ENCODE results near the gene UBB. TPM values are rescaled to one million over a fixed set of nuclear protein-coding genes. Genes with fewer than 3 reads are reported as not detected.

Gene UBB
- total and polyA plus RNA-seq, 9 of the 15 experiments (the other 6 are each of a cell fraction or from before 2014, with no cell fraction given), result 1,069 to 4,143 (median 1,696) TPM

- TF ChIP-seq ZNF740 (CRISPR knock-in tag; IDR thresholded peaks at IDR 0.05), result no peak
- no peak for TF ChIP-seq ZNF740 (tag; IDR thresholded peaks at IDR 0.05)
- no peak for TF ChIP-seq SMC3 (conservative IDR thresholded peaks at IDR 0.05; ENCODE audit: insufficient read depth, low read depth, low read length)
- TF ChIP-seq HLTF (IDR thresholded peaks at IDR 0.05), result no peak
- TF ChIP-seq HIVEP1 (CRISPR knock-in tag; IDR thresholded peaks at IDR 0.05), result no peak
Observed at GRCh38 chr17:16374146-16374938, 6.5 kb upstream of the UBB start (continued).

DNA sequence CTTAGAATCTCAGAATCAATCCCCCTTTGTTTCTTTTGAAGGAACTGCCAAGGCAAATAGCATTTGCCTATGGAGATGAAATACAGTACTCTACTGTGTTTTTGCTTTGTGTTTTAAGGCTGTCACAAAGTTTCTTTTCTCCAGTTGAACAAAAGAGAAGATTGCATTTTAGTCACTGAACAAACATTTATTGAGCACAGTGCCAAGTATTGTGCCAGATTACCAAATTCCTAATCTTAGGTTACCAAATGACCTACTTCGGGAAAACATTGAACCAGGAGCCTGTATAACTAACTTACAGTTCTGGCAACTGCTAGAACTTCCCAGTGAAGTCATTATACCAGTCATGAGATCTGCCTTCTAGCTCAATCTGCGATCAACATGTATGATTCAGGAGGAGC, 3.0 kb upstream of the UBB start:
- CTCF ChIA-PET (ENCODE audit: low intra/inter-chr PET ratio), result no interaction called here
- intact Hi-C loops (cut with micrococcal nuclease), result no loop called here
- Histone ChIP-seq H3K4me2 (ENCODE audit: insufficient read depth, low read length) (no peak overlapping the region), H3K27ac (ENCODE audit: extremely low read depth, low read depth, low read length) (no peak overlapping the region), H3K9me1 (ENCODE audit: control insufficient read depth, insufficient read depth, low read length) (no peaks in the 10 kb centered on the region), H3K4me3 (no peak overlapping the region), H4K20me1 (replicated peaks; ENCODE audit: control insufficient read depth, insufficient read depth, low read length) (peaks cover 8% of the 10 kb centered on the region; the same call in 1 of the 2 replicates), H3K9me3 (replicated peaks; ENCODE audit: control insufficient read depth, insufficient read depth, low read depth, low read length) (no peaks in the 10 kb centered on the region), H3K36me3 (ENCODE audit: control insufficient read depth, insufficient read depth, low read length) (peaks cover 13% of the 10 kb centered on the region; the same call in 2 of the 3 replicates), H3K27me3 (ENCODE audit: control insufficient read depth in 2 of 2, insufficient read depth in 2 of 2, low read length in 2 of 2) (no peaks in the 10 kb centered on the region), H3K9ac (ENCODE audit: insufficient read depth in 1 of 2, low read depth in 2 of 2, low read length in 2 of 2) (no peak overlapping the region), H3K79me2 (ENCODE audit: control insufficient read depth, insufficient read depth, low read length) (peaks cover 20% of the 10 kb centered on the region), H3K4me1 (replicated peaks in 1 of 2; ENCODE audit: control insufficient read depth in 2 of 2, insufficient read depth in 2 of 2, low read length in 2 of 2) (peaks cover 6 to 18% of the 10 kb centered on the region in 2 experiments; a peak in 4 of 5 replicates), H2AFZ (ENCODE audit: low read depth, low read length) (peak overlapping the region; percentile 61; the same call in 1 of the 2 replicates)
- BruUV-seq (replicated peaks), result no TSS peak
- DNase-seq (ENCODE audit: extremely low read depth in 1 of 4, low spot score in 3 of 4) (no peak), FAIRE-seq (peak; percentile 42), ATAC-seq (no peak)
- in situ Hi-C loops (cut with MboI), result no loop called here
- WGBS (ENCODE audit: insufficient coverage, low coverage, missing lambda C conversion rate), result 46% methylated on average over 2 of the region's 2 CpGs
- POLR2A ChIA-PET, result no interaction called here
- TF ChIP-seq ZBTB9 (CRISPR knock-in tag; IDR thresholded peaks at IDR 0.05), result no peak
- 0 out of 2 replicates have a peak, but pooled peaks have one; percentile 5 for TF ChIP-seq CBFA2T3 (IDR thresholded peaks at IDR 0.05)
- 0 out of 2 replicates have a peak, but pooled peaks have one; percentile 7 for TF ChIP-seq HMBOX1 (IDR thresholded peaks at IDR 0.05)
- no peak for TF ChIP-seq U2AF2 (optimal IDR thresholded peaks at IDR 0.05; ENCODE audit: low read depth, low read length)
- no peak for TF ChIP-seq ZNF239 (CRISPR knock-in tag; IDR thresholded peaks at IDR 0.05)
- TF ChIP-seq DMBX1 (CRISPR knock-in tag; IDR thresholded peaks at IDR 0.05; ENCODE audit: borderline replicate concordance), result no peak

Data from K562 (cell line).